Naive B cell (primary cell): Measurements from ENCODE around the gene CNBP. TPM values are rescaled to one million over a fixed set of nuclear protein-coding genes. Genes with fewer than 3 reads are reported as not detected.

Source experiments
- ATAC-seq, 2 donors: fragments of 150-1000 bp; cut with Tn5 transposase; 2 replicates each; pipeline ENCODE4 v1.10.0; 2021; ENCODE audit warnings: low read depth in 2 of 2, mild to moderate bottlenecking in 2 of 2, moderate library complexity in 2 of 2
- DNase-seq: peaks from one replicate; pipeline ENCODE4 v3.0.0; 2022
- H3K27ac Mint-ChIP-seq, 6 donors: one replicate each; pipeline ENCODE4 v1.8.0; 2020 to 2022; ENCODE audit warnings: mild to moderate bottlenecking in 6 of 6, mixed read lengths in 6 of 6, moderate library complexity in 5 of 6, inconsistent platforms in 2 of 6
- H3K27me3 Mint-ChIP-seq, 3 donors: one replicate each; pipeline ENCODE4 v1.8.0; 2021 to 2022; ENCODE audit warnings: mixed read lengths in 3 of 3, mild to moderate bottlenecking in 1 of 3
- H3K36me3 Mint-ChIP-seq, 2 donors: one replicate each; pipeline ENCODE4 v1.8.0; 2020 to 2022; ENCODE audit warnings: mixed read lengths in 2 of 2, inconsistent platforms in 1 of 2, mild to moderate bottlenecking in 1 of 2
- H3K4me1 Mint-ChIP-seq, 3 donors: one replicate each; pipeline ENCODE4 v1.8.0; 2020 to 2022; ENCODE audit warnings: mixed read lengths in 3 of 3, inconsistent platforms in 1 of 3, mild to moderate bottlenecking in 1 of 3, moderate library complexity in 1 of 3
- H3K4me3 Mint-ChIP-seq, 8 donors: one replicate each; pipeline ENCODE4 v1.8.0; 2020 to 2022; ENCODE audit warnings: mild to moderate bottlenecking in 8 of 8, mixed read lengths in 8 of 8, moderate library complexity in 8 of 8, inconsistent platforms in 2 of 8
- H3K9me3 Mint-ChIP-seq, 7 donors: one replicate each; pipeline ENCODE4 v1.8.0; 2020 to 2022; ENCODE audit warnings: mixed read lengths in 7 of 7, mild to moderate bottlenecking in 5 of 7, inconsistent platforms in 2 of 7, moderate library complexity in 1 of 7
- polyA plus RNA-seq, 6 donors: library from polyadenylated mRNA; unstranded; fragments of 300-500 nt; fragmentation: Illumina TruSeq; gene quantifications; one replicate each; pipeline ENCODE4 v1.2.3, GENCODE V29; 2021; ENCODE audit warnings: low read depth in 6 of 6

Gene CNBP
- polyA plus RNA-seq, 6 donors from 2014 or later: 838 to 1,460 (median 963) TPM

GRCh38 chr3:129120254-129121004 lies 63.3 kb downstream of the CNBP start:
- peak; percentile 74 to 79 for ATAC-seq
- Mint-ChIP-seq H3K9me3 (no peaks in the 10 kb centered on the region), H3K36me3 (peaks cover 0 to 9% of the 10 kb centered on the region in 2 donors), H3K27me3 (no peaks in the 10 kb centered on the region), H3K4me1 (peaks cover 50 to 62% (median 57%) of the 10 kb centered on the region in 3 donors), H3K27ac (peak overlapping the region; percentile 64 to 96 (median 92)), H3K4me3 (peak overlapping the region; percentile 84 to 96 (median 94))
- DNase-seq: peak; percentile 92

GRCh38 chr3:129119365-129120100 lies 64.2 kb downstream of the CNBP start:
- no peak for DNase-seq

GRCh38 chr3:129118745-129119144 lies 65.0 kb downstream of the CNBP start:
- Mint-ChIP-seq H3K9me3 (no peaks in the 10 kb centered on the region), H3K4me3 (peak overlapping the region; percentile 24 to 96 (median 91)), H3K27ac (peak overlapping the region in 4 of 6 donors; percentile 35 to 90 (median 74)), H3K27me3 (no peaks in the 10 kb centered on the region), H3K36me3 (peaks cover 0 to 9% of the 10 kb centered on the region in 2 donors), H3K4me1 (peaks cover 53 to 64% (median 57%) of the 10 kb centered on the region in 3 donors)
- DNase-seq (no peak), ATAC-seq (no peak)

More at GRCh38 chr3:129119365-129120100, 64.2 kb downstream of the CNBP start:
- Mint-ChIP-seq H3K4me1 (peaks cover 50 to 62% (median 57%) of the 10 kb centered on the region in 3 donors), H3K27me3 (no peaks in the 10 kb centered on the region), H3K9me3 (no peaks in the 10 kb centered on the region), H3K4me3 (peak overlapping the region; percentile 84 to 96 (median 94)), H3K27ac (peak overlapping the region; percentile 64 to 96 (median 92)), H3K36me3 (peaks cover 0 to 9% of the 10 kb centered on the region in 2 donors)
- no peak for ATAC-seq

Other genes with a start within 250 kb of the CNBP start
- not detected for gene CFAP92, start 189.8 kb downstream of the CNBP start, polyA plus RNA-seq
- gene EFCC1, start 182.6 kb downstream of the CNBP start, polyA plus RNA-seq: not detected
- gene GP9, start 123.1 kb downstream of the CNBP start, polyA plus RNA-seq: 1 to 10 TPM in 5 of 6 donors, under 1 TPM in 1; 0.99 to 6.8 (median 4.1) TPM
- 10 to 100 TPM in 2 of 6 donors, 1 to 10 TPM in 4; 4.0 to 10.7 (median 7.0) TPM for gene RAB43, start 62.1 kb downstream of the CNBP start, polyA plus RNA-seq
- gene ISY1, start 22.8 kb downstream of the CNBP start, polyA plus RNA-seq: 10 to 100 TPM; 74.5 to 95.8 (median 88.9) TPM
- 10 to 100 TPM; 48.6 to 95.6 (median 60.9) TPM for gene COPG1, start 65.7 kb upstream of the CNBP start, polyA plus RNA-seq
- 100 to 1,000 TPM; 128 to 265 (median 146) TPM for gene HMCES, start 95.0 kb upstream of the CNBP start, polyA plus RNA-seq
- under 1 TPM in 2 of 6 donors, not detected in 4; 0.12 to 0.36 TPM for gene EFCAB12, start 244.7 kb upstream of the CNBP start, polyA plus RNA-seq